ENCODE data around the gene VAT1L.
A peak's percentile ranks its signal among the peaks of the same experiment; 100 is the strongest.

VAT1L gene

GRCh38 chr16:77834635-77835540, 46.5 kb downstream of the VAT1L start:
- DNase-seq = no peak

- DNase-seq = no peak
Measured at GRCh38 chr16:77836801-77837200, 48.4 kb downstream of the VAT1L start.

GRCh38 chr16:77838597-77839255, 50.4 kb downstream of the VAT1L start:
- no peak for DNase-seq

- DNase-seq = no peak
Measured at GRCh38 chr16:77840093-77840492, 51.7 kb downstream of the VAT1L start.

- DNase-seq = no peak
Measured at GRCh38 chr16:77840673-77841501, 52.5 kb downstream of the VAT1L start.

- DNase-seq = no peak
Measured at GRCh38 chr16:77841502-77841763, 53.1 kb downstream of the VAT1L start.

- DNase-seq = no peak
Measured at GRCh38 chr16:77842468-77842867, 54.1 kb downstream of the VAT1L start.

GRCh38 chr16:77843405-77843804, 55.0 kb downstream of the VAT1L start:
- no peak for DNase-seq

- DNase-seq = no peak
Measured at GRCh38 chr16:77844801-77845200, 56.4 kb downstream of the VAT1L start.

GRCh38 chr16:77849646-77850258, 61.4 kb downstream of the VAT1L start:
- no peak for DNase-seq

- DNase-seq = peak in 1 of 14 donors; percentile 63
Measured at GRCh38 chr16:77850636-77851333, 62.4 kb downstream of the VAT1L start.

- no peak for DNase-seq
Measured at GRCh38 chr16:77853161-77853560, 64.8 kb downstream of the VAT1L start.

- DNase-seq = no peak
Measured at GRCh38 chr16:77856438-77857160, 68.2 kb downstream of the VAT1L start.

- DNase-seq = no peak
Measured at GRCh38 chr16:77858060-77858459, 69.7 kb downstream of the VAT1L start.

- DNase-seq = no peak
Measured at GRCh38 chr16:77859493-77860232, 71.3 kb downstream of the VAT1L start.

- no peak for DNase-seq
Measured at GRCh38 chr16:77860953-77861352, 72.6 kb downstream of the VAT1L start.

GRCh38 chr16:77863250-77863649, 74.9 kb downstream of the VAT1L start:
- DNase-seq = no peak

- no peak for DNase-seq
Measured at GRCh38 chr16:77866752-77867151, 78.4 kb downstream of the VAT1L start.

- DNase-seq = no peak
Measured at GRCh38 chr16:77868052-77868451, 79.7 kb downstream of the VAT1L start.

GRCh38 chr16:77868478-77868877, 80.1 kb downstream of the VAT1L start:
- no peak for DNase-seq
